NCI-H748 treated with DMSO at 0.1 percent for 48 hours (cell line): ENCODE measurements around the gene NFATC2.
A peak's percentile ranks its signal among the peaks of the same experiment; 100 is the strongest.
"Not testable (repeated sequence)": the region's sequence is repeated elsewhere in the genome, so short reads cannot be mapped to it uniquely, and the experiment has no call there.

ENCODE experiments used
- DNase-seq: peaks from one replicate; lab custom pipeline; 2025; lab: John Stamatoyannopoulos, UW

NFATC2 gene

DNA sequence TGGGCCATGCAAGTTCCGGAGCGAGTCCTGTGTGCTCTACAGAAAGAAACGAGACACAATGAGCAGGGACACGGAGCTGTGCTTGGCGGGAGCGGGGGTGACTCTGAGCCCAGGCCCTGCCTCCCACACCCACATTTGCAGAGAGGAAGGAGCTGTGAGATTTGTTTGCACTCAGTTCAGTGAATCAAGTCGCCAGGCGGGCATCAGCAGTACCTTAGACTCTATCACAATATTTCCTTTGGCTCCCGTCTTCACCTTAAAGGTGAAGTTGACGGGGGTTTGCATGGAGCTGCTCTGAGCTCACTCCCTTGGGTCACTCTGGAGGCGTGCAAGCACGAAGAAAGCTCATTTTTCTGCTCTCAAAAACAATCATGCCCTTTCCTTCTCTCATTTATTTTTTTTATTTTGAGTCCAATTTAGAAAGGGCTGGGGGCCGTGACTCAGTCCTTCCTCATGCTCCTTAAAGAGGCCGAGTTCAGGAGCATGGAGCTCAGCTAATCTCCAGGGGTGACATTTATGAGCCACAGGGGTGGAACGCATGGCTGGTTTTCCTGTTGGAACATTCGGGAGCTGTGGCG is 188.2 kb downstream of the NFATC2 start:
- no peak for DNase-seq

- DNase-seq, result no peak
Measured at GRCh38 chr20:51353491-51353890, 189.0 kb downstream of the NFATC2 start.

DNA sequence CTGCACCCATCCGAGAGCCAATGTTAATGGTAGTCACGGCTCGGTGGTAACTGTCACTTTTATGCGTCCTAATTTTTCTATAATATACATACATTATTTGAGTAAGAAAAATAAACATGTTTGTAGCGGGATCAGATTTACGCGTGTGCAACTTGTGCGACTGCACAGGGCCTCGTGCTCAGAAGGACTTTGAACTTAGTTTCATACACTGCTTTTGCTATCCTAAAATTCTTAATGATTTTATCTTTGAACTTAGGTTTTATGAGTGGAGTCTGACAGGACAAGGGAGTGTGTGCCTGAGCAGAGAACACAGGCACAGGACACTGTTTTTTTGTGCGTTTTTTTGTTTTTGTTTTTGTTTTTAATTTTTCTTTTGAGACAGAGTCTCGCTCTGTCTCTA is 189.7 kb downstream of the NFATC2 start:
- no peak for DNase-seq

DNA sequence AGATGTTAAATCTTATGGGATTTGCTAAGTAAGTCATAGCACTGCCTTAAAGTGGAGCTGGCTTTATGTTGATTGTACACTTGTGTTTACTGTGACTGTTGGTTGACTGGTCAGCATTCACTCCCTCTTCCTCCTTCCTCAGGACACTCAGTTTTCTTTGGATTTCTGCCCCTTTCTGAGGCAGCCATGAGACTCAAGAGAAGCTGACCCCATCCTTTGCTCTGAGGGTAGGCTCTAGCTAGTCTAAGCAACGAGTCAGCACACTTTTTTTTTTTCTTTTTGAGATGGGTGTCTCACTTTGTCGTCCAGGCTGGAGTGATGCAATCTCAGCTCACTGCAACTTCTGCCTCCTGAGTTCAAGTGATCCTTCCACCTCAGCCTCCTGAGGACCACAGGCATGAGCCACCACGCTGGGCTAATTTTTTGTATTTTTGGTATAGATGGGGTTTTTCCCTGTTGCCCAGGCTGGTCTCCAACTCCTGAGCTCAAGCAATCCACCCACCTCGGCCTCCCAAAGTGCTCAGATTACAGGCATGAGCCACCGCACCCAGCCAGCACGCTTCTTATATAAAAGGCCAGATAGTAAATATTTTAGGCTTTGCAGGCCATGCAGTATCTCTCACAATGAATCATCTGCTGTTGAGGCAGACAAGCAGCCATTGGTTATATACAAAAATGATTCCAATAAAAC is 191.4 kb downstream of the NFATC2 start:
- no peak for DNase-seq

GRCh38 chr20:51348876-51349275 is 193.6 kb downstream of the NFATC2 start:
- no peak for DNase-seq

DNA sequence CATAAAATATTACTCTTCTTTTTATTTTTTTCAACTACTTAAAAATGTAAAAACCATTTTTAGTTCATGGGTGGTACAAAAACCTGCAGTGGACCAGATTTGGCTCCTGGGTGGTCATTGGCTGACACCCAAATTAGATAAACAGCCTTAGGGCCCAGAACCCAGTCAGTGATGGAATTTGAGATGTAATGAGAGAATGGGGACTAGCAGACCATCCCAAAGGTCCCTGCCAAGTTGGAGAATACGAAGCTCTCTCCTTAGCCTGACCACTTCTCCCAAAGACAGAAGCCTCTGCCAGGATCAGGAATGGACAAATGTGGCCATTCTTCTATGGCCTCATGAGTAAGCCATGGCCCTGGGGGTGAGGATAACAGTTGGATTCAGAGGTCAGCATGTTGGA is 194.7 kb downstream of the NFATC2 start:
- DNase-seq, result no peak

DNA sequence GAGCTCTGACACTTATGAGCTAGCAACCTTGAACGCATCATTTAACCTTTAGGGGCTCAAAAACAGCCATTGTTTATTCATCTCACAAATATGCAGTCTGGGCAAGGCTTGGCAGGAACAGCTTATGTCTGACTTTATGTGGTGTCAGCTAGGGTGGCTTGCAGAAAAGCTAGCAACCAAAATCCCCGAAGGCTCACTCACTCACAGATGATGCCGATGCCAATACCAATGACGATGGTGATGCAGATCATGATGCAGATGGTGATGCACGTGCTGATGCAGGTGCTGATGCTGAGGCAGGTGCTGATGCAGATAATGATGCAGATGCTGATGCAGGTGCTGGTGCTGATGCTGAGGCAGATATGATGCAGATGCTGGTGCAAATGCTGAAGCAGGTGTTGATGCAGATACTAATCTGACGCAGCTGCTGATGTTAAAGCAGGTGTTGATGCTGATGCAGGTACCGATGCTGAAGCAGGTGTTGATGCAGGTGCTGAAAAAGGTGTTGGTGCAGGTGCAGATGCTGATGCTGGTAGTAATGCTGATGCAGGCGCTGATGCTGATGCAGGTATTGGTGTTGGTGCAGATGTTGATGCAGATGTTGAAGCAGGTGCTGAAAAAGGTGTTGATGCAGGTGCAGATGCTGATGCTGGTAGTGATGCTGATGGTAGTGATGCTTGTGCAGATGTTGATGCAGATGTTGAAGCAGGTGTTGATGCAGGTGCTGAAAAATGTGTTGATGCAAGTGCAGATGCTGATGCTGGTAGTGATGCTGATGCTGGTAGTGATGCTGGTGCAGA is 195.6 kb downstream of the NFATC2 start:
- DNase-seq, result no peak

DNA sequence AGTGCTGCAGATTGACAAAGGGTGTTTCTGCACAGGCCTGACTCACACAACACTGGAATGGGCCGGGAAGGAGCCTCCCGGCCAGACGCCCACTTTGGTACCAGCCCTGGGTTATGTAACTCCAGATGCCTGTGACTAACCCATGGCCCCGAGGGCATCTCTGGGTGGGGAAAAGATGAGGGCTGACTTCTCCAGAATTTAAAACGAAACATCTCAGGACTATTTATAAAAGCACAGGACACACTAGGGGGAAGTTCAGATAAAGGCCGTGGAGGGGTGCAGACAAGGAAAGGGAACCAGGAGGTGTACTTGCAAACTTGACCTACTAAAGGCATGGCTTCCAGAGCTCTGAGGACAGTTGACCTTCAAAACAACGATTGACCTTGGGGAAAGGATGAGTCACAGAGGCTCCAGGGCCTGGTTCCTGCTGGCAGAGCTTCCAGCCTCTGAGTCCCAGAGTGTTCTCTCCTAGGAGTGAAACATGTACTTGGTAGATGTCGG is 196.9 kb downstream of the NFATC2 start:
- DNase-seq, result no peak

DNA sequence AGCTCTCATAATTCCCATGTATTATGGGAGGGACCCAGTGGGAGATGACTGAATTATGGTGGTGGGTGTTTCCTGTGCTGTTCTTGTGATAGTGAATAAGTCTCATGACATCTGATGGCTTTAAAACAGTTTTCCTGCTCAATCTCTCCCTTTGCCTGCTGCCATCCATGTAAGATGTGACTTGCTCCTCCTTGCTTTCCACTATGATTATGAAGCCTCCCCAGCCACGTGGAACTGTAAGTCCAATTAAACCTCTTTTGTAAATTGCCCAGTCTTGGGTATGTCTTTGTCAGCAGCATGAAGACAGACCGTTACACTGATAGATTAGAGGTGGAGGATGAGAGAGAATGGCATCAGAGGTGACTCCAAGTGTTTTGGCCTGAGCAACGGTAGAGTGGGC is 198.7 kb downstream of the NFATC2 start:
- not testable (repeated sequence) for DNase-seq

- DNase-seq, result no peak
Measured at GRCh38 chr20:51342510-51343236, 199.8 kb downstream of the NFATC2 start.

DNA sequence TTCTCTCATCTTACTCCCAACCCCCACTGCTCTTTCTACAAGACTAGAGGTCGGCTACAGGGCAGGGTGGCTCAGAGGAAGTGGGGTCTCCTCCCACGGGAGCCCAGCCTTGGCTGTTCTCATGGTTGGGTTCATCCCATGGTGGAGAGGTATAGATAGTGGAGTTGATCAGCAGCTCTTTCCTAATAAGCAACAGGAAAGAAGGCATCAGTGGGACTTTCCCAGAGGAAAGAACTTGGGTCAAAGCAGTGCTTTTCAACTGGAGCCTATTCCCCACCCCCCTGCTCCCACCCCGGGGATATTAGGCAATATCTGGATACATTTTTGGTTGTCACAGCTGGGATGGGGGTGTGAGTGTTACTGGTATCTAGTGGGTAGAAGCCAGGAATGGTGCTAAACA is 200.9 kb downstream of the NFATC2 start:
- no peak for DNase-seq

DNA sequence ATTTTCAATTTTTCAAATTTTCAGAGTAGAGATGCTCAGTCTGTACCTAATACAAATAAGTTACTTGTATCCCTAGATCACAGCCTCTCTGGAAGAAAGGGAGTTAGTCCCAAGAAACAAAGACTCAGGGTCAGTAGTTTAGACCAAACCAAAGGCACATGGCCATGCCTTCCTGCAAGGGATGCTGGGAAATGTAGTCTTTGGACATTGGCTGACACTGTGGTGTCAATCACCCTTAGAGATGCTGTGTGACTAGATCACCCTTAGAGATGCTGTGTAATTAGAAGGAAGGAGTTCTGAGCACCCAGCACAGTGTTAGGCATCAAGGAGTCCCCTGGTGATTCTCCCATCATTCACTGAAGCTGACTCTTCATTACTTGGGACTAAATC is 202.1 kb downstream of the NFATC2 start:
- no peak for DNase-seq

DNA sequence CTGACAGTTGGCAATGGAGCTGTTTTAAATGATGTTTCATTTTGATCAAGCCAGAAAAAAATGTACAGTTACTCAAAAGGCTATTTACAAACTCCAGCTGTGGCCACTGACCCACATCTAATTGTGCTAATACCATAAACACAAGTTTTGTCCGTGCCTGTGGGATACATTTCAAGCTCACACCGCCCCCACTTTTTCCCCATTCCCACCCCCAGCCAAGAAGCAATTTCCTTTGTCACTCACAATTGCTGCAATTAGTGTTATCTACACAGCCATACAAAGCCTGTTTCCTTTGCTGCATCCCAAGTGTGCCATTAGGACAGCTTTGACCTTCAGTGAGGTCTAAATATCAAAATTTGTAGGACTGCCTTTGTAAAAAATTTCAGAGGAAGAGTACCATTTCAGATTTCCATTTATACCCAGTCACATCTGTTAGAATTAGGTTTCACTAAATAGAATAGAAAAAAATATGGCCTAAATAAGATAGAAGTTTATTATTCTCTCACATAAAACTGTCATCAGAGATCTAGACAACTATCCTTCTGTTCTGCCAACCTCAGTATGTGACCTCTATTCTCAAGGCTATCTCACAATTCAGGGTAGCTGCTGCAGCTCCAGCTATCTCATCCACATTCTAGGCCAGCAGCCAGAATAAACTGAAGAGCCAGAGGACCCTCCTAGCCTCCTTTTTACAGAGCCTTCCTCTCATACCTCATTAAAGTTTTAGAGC is 202.6 kb downstream of the NFATC2 start:
- DNase-seq, result peak; percentile 20

- no peak for DNase-seq
Measured at GRCh38 chr20:51338692-51339440, 203.7 kb downstream of the NFATC2 start.

GRCh38 chr20:51337126-51337805 is 205.3 kb downstream of the NFATC2 start:
- no peak for DNase-seq
